ENCODE results near the gene WDR62. TPM values are rescaled to one million over a fixed set of nuclear protein-coding genes. Genes with fewer than 3 reads are reported as not detected.

WDR62 gene
- total RNA-seq, 4 donors from 2014 or later = 0.42 to 2.1 (median 1.4) TPM

- peak; percentile 57 to 59 for DNase-seq (ENCODE audit: low spot score in 2 of 2)
- Histone ChIP-seq H3K4me1 (peaks cover 0 to 28% (median 4%) of the 10 kb centered on the region in 4 donors), H3K9me3 (no peaks in the 10 kb centered on the region), H3K4me3 (peak overlapping the region; percentile 39 to 68 (median 54)), H3K27ac (peak overlapping the region; percentile 90 to 98 (median 94)), H3K27me3 (no peaks in the 10 kb centered on the region), H3K36me3 (peaks cover 4 to 53% (median 26%) of the 10 kb centered on the region in 3 donors)
- WGBS, 2 donors = 41 to 52% methylated on average over 44 to 47 of the region's 47 CpGs
- TF ChIP-seq EP300 (IDR thresholded peaks at IDR 0.05) = peak in 1 of 2 donors; percentile 70
- no peak for TF ChIP-seq CTCF (IDR thresholded peaks at IDR 0.05)
- peak in 1 of 2 donors; percentile 49 for TF ChIP-seq POLR2A (IDR thresholded peaks at IDR 0.05)
These were observed 96.7 kb downstream of the WDR62 start for GRCh38 chr19:36151144-36152018.

- Histone ChIP-seq H3K36me3 (peaks cover 0 to 47% (median 20%) of the 10 kb centered on the region in 3 donors), H3K9me3 (no peaks in the 10 kb centered on the region), H3K27me3 (no peaks in the 10 kb centered on the region), H3K4me1 (peaks cover 0 to 32% (median 4%) of the 10 kb centered on the region in 4 donors), H3K27ac (peak overlapping the region; percentile 90 to 98 (median 94)), H3K4me3 (peak overlapping the region; percentile 39 to 68 (median 54))
- DNase-seq (ENCODE audit: low spot score in 2 of 2) = peak in 1 of 2 donors; percentile 18
- WGBS, 2 donors = 24 to 33% methylated on average over 9 to 13 of the region's 16 CpGs
- TF ChIP-seq EP300 (IDR thresholded peaks at IDR 0.05) (no peak), POLR2A (IDR thresholded peaks at IDR 0.05) (no peak), CTCF (IDR thresholded peaks at IDR 0.05) (no peak)
These were observed 97.3 kb downstream of the WDR62 start for GRCh38 chr19:36152019-36152351.

GRCh38 chr19:36152352-36153091, 97.8 kb downstream of the WDR62 start, which contains the start of gene COX7A1:
Gene COX7A1, minus strand, starts transcription at chr19:36152447. Its CDS starts 40 bp downstream, at chr19:36152407.
- Histone ChIP-seq H3K4me3 (peak within 1 kb of the TSS; percentile 39 to 68 (median 54)), H3K4me1 (peaks cover 0 to 32% (median 4%) of the 10 kb centered on the region in 4 donors), H3K9me3 (no peaks in the 10 kb centered on the region), H3K27me3 (no peaks in the 10 kb centered on the region), H3K36me3 (peaks cover 0 to 42% (median 15%) of the 10 kb centered on the region in 3 donors), H3K27ac (peak within 1 kb of the TSS; percentile 90 to 98 (median 94))
- peak; percentile 53 to 57 for DNase-seq (ENCODE audit: low spot score in 2 of 2)
- TF ChIP-seq POLR2A (IDR thresholded peaks at IDR 0.05) (peak in 1 of 2 donors; percentile 56), CTCF (IDR thresholded peaks at IDR 0.05) (no peak), EP300 (IDR thresholded peaks at IDR 0.05) (peak in 1 of 2 donors; percentile 73)
- WGBS, 2 donors = 10 to 13% methylated on average over 11 to 33 of the region's 40 CpGs

GRCh38 chr19:36153126-36153525, 98.4 kb downstream of the WDR62 start:
- no peak for DNase-seq (ENCODE audit: low spot score in 2 of 2)
- no peaks in the 10 kb centered on the region for H3K27me3 ChIP-seq
- peak overlapping the region in 2 of 4 donors; percentile 58 to 68 for H3K4me3 ChIP-seq
- peaks cover 0 to 36% (median 9%) of the 10 kb centered on the region in 3 donors for H3K36me3 ChIP-seq
- H3K27ac ChIP-seq = peak overlapping the region; percentile 90 to 98 (median 94)
- TF ChIP-seq POLR2A (IDR thresholded peaks at IDR 0.05) (no peak), EP300 (IDR thresholded peaks at IDR 0.05) (no peak)
- H3K4me1 ChIP-seq = peaks cover 0 to 32% (median 4%) of the 10 kb centered on the region in 4 donors
- no peaks in the 10 kb centered on the region for H3K9me3 ChIP-seq
- WGBS, 2 donors = 91 to 94% methylated on average over 10 of the region's 10 CpGs

Other genes starting within 250 kb of the WDR62 start
- not detected for gene PRODH2, start 242.1 kb upstream of the WDR62 start, total RNA-seq
- not detected for gene NPHS1, start 202.4 kb upstream of the WDR62 start, total RNA-seq
- gene KIRREL2, start 198.0 kb upstream of the WDR62 start, total RNA-seq = under 1 TPM in 1 of 4 donors, not detected in 3; 0.44 TPM
- gene APLP1, start 186.3 kb upstream of the WDR62 start, total RNA-seq = 10 to 100 TPM in 2 of 4 donors, 1 to 10 TPM in 2; 8.7 to 19.7 (median 10.7) TPM
- gene NFKBID, start 154.4 kb upstream of the WDR62 start, total RNA-seq = 10 to 100 TPM; 15.1 to 23.8 (median 21.8) TPM
- gene HCST, start 152.4 kb upstream of the WDR62 start, total RNA-seq = 10 to 100 TPM; 10.5 to 37.6 (median 15.5) TPM
- gene TYROBP, start 146.6 kb upstream of the WDR62 start, total RNA-seq = 100 to 1,000 TPM in 3 of 4 donors, 10 to 100 TPM in 1; 41.4 to 122 (median 117) TPM
- 10 to 100 TPM in 2 of 4 donors, 1 to 10 TPM in 2; 5.0 to 20.4 (median 8.6) TPM for gene LRFN3, start 118.5 kb upstream of the WDR62 start, total RNA-seq
- gene SDHAF1, start 59.7 kb upstream of the WDR62 start, total RNA-seq = 10 to 100 TPM; 67.8 to 88.9 (median 77.1) TPM
- 1 to 10 TPM in 1 of 4 donors, under 1 TPM in 2, not detected in 1; 0.21 to 2.1 (median 0.98) TPM for gene SYNE4, start 46.1 kb upstream of the WDR62 start, total RNA-seq
- gene ALKBH6, start 40.7 kb upstream of the WDR62 start, total RNA-seq = 10 to 100 TPM; 25.3 to 46.0 (median 33.9) TPM
- gene CLIP3, start 22.0 kb upstream of the WDR62 start, total RNA-seq = 10 to 100 TPM; 20.1 to 44.7 (median 24.6) TPM
- 10 to 100 TPM; 11.4 to 21.0 (median 16.0) TPM for gene THAP8, start 612 bp upstream of the WDR62 start, total RNA-seq
- not detected for gene OVOL3, start 56.2 kb downstream of the WDR62 start, total RNA-seq
- gene POLR2I, start 60.0 kb downstream of the WDR62 start, total RNA-seq = 10 to 100 TPM; 54.2 to 98.4 (median 77.4) TPM
- gene TBCB, start 60.6 kb downstream of the WDR62 start, total RNA-seq = 100 to 1,000 TPM; 183 to 254 (median 225) TPM
- 100 to 1,000 TPM; 179 to 235 (median 213) TPM for gene CAPNS1, start 85.2 kb downstream of the WDR62 start, total RNA-seq
- gene COX7A1, start 97.5 kb downstream of the WDR62 start, total RNA-seq = 10 to 100 TPM; 18.4 to 73.9 (median 35.5) TPM
- gene ZNF565, start 159.8 kb downstream of the WDR62 start, total RNA-seq = 1 to 10 TPM; 4.8 to 9.6 (median 6.9) TPM
- gene ZNF146, start 160.2 kb downstream of the WDR62 start, total RNA-seq = 10 to 100 TPM; 52.2 to 66.1 (median 53.9) TPM

All from tibial nerve (tissue), 4 donors.